ENCODE measurements around the gene ZNF202. TPM values are rescaled to one million over a fixed set of nuclear protein-coding genes. Genes with fewer than 3 reads are reported as not detected.
"Not testable (repeated sequence)": the region's sequence is repeated elsewhere in the genome, so short reads cannot be mapped to it uniquely, and the experiment has no call there.

ZNF202 gene
- total RNA-seq, 2 donors from 2014 or later, result 12.7 to 23.5 TPM

DNA sequence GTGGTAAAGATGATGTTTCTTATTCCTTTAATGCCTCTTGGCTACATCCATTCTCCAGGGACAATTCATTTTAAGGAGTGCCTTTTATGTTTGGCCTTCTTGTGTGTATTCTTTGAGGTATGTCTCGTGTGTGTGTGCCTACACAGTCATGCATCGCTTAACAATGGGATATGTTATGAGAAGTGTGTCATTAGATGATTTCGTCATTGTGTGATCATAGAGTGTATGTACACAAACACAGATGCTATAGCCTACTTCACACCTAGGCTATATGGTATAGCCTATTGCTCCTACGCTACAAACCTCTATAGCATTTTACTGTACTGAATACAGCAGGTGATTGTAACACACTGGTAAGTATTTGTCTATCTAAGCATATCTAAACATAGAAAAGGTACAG lies 23.0 kb downstream of the ZNF202 start:
- Mint-ChIP-seq H3K4me1 (ENCODE audit: low read depth in 2 of 2) (no peaks in the 10 kb centered on the region), H3K27me3 (peaks cover 27 to 43% of the 10 kb centered on the region in 2 donors), H3K36me3 (no peaks in the 10 kb centered on the region), H3K9me3 (no peaks in the 10 kb centered on the region), H3K4me3 (no peak overlapping the region), H3K27ac (no peak overlapping the region)
- no peak for ATAC-seq
- no peak for DNase-seq (ENCODE audit: low spot score)

DNA sequence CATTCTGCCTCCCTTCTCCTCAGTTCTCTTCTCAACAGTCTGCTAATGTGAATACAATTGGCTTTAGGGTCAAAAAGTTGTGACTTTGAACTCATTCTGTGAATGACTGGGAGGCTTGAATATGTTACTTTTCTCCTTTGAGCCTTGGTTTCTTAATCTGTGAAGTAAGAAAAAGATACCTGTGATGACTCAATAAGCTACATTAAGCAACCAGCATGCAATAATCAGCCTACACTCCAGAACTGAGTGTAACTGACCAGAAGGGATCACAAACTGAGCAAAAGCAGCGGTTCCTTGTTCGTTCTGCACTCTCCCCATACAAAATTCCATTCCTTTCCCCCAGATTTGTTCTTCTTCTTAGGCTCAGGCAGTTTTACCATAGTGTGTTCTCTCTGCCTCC lies 23.4 kb downstream of the ZNF202 start:
- ATAC-seq, result peak in 1 of 2 donors; percentile 48

GRCh38 chr11:123712627-123713026 lies 28.8 kb downstream of the ZNF202 start:
- H3K36me3 Mint-ChIP-seq, ATAC-seq: not testable (repeated sequence)

More for the DNA sequence above, 23.4 kb downstream of the ZNF202 start:
- no peak for DNase-seq (ENCODE audit: low spot score)
- Mint-ChIP-seq H3K36me3 (no peaks in the 10 kb centered on the region), H3K4me1 (ENCODE audit: low read depth in 2 of 2) (no peaks in the 10 kb centered on the region), H3K27me3 (peaks cover 27 to 43% of the 10 kb centered on the region in 2 donors), H3K9me3 (no peaks in the 10 kb centered on the region), H3K27ac (no peak overlapping the region), H3K4me3 (no peak overlapping the region)

DNA sequence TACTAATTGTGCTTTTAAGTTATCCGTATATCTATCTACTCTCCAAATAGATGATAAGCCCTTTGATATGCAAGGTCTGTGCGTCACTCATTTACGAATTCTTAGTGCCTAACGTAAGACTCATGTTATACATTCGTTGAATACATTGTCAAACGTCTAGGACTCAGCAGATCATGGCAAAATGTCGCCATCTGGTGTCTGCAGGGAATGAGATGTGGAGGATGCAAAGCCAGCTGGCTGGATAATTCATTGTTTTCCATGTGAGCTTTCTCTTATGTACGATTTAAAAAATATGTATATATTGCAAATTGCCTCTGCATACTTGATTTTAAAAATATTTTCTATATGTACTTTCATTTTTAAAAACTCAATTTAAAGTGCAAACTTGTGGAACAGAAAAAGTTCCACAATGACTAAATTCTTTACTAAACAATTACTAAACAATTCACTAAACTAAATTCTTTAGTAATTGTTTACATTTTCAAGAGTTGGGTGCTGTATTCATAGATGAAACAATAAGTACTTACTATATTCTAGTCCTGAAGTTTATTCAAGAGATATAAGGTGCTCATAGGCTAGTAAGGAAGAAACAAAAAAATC lies 33.8 kb downstream of the ZNF202 start:
- ATAC-seq, result no peak
- no peak overlapping the region for H3K27ac Mint-ChIP-seq

More at GRCh38 chr11:123712627-123713026, 28.8 kb downstream of the ZNF202 start:
- not testable (repeated sequence) for H3K27ac Mint-ChIP-seq; H3K4me3 Mint-ChIP-seq; H3K4me1 Mint-ChIP-seq (ENCODE audit: low read depth in 2 of 2); DNase-seq (ENCODE audit: low spot score); H3K9me3 Mint-ChIP-seq
- H3K27me3 Mint-ChIP-seq, result peaks cover 32 to 35% of the 10 kb centered on the region in 2 donors

DNA sequence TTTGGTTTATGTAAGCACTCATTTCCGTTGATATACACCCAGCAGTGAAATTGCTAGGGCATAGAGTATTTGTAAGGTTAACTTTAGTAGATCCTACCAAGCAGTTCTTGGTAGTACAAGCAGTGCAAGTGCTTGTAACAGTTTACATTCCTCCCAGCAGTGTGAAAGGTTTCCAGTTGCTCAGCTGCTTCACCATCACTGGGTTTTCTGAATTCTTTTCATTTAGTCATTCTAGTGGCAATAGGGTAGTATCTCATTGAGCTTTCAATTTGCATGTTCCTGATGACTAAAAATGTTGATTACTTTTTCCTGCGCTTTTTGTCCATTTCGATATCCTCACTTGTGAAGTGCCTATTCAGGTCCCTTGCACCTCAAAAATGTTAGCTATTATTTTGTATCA lies 34.3 kb downstream of the ZNF202 start:
- Mint-ChIP-seq H3K9me3 (no peaks in the 10 kb centered on the region), H3K27ac (no peak overlapping the region), H3K36me3 (no peaks in the 10 kb centered on the region), H3K4me3 (no peak overlapping the region), H3K4me1 (ENCODE audit: low read depth in 2 of 2) (no peaks in the 10 kb centered on the region), H3K27me3 (peaks cover 0 to 8% of the 10 kb centered on the region in 2 donors)
- ATAC-seq (no peak), DNase-seq (ENCODE audit: low spot score) (no peak)

More for the DNA sequence above, 33.8 kb downstream of the ZNF202 start:
- Mint-ChIP-seq H3K9me3 (no peaks in the 10 kb centered on the region), H3K4me1 (ENCODE audit: low read depth in 2 of 2) (no peaks in the 10 kb centered on the region), H3K27me3 (peaks cover 0 to 6% of the 10 kb centered on the region in 2 donors), H3K4me3 (no peak overlapping the region), H3K36me3 (no peaks in the 10 kb centered on the region)
- no peak for DNase-seq (ENCODE audit: low spot score)

- Mint-ChIP-seq H3K4me1 (ENCODE audit: low read depth in 2 of 2) (no peaks in the 10 kb centered on the region), H3K9me3 (no peaks in the 10 kb centered on the region), H3K27ac (peak overlapping the region in 1 of 2 donors; percentile 16), H3K36me3 (no peaks in the 10 kb centered on the region), H3K4me3 (no peak overlapping the region), H3K27me3 (peaks cover 0 to 6% of the 10 kb centered on the region in 2 donors)
- DNase-seq (ENCODE audit: low spot score) (no peak), ATAC-seq (no peak)
These were observed 37.1 kb downstream of the ZNF202 start for GRCh38 chr11:123704341-123704740.

GRCh38 chr11:123702696-123703095 lies 38.8 kb downstream of the ZNF202 start:
- H3K4me1 Mint-ChIP-seq (ENCODE audit: low read depth in 2 of 2), result no peaks in the 10 kb centered on the region
- H3K27ac Mint-ChIP-seq, result no peak overlapping the region
- H3K36me3 Mint-ChIP-seq, result no peaks in the 10 kb centered on the region
- H3K9me3 Mint-ChIP-seq, result no peaks in the 10 kb centered on the region
- H3K4me3 Mint-ChIP-seq, result no peak overlapping the region
- DNase-seq (ENCODE audit: low spot score) (no peak), ATAC-seq (no peak)
- H3K27me3 Mint-ChIP-seq, result peaks cover 10 to 13% of the 10 kb centered on the region in 2 donors

DNA sequence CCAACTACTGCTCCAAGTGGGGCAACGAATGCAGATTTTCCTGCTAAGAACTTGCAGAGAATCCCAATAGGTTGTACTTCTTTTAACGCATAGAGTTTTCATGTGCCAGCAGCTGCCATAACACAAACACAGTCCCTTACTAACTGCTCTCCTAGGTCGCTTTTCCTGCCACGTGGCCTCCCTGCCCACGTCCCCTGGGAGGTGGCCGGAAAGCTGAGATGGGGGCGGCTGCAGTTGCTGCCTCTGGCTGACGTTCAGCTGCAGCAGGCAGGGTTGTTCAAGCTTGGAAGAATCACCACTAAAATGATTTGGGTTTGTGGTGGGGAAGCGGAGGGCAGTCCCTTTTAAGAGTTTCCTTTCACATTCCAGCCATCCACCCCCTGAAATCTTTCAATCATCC lies 39.3 kb downstream of the ZNF202 start:
- H3K4me1 Mint-ChIP-seq (ENCODE audit: low read depth in 2 of 2), result no peaks in the 10 kb centered on the region
- no peak overlapping the region for H3K4me3 Mint-ChIP-seq
- no peak overlapping the region for H3K27ac Mint-ChIP-seq
- ATAC-seq (no peak), DNase-seq (ENCODE audit: low spot score) (no peak)
- no peaks in the 10 kb centered on the region for H3K9me3 Mint-ChIP-seq
- H3K36me3 Mint-ChIP-seq, result no peaks in the 10 kb centered on the region
- H3K27me3 Mint-ChIP-seq, result peaks cover 10 to 16% of the 10 kb centered on the region in 2 donors

- peaks cover 16 to 22% of the 10 kb centered on the region in 2 donors for H3K27me3 Mint-ChIP-seq
- H3K27ac Mint-ChIP-seq, result no peak overlapping the region
- ATAC-seq (no peak), DNase-seq (ENCODE audit: low spot score) (no peak)
- no peaks in the 10 kb centered on the region for H3K4me1 Mint-ChIP-seq (ENCODE audit: low read depth in 2 of 2)
- H3K36me3 Mint-ChIP-seq, result no peaks in the 10 kb centered on the region
- no peaks in the 10 kb centered on the region for H3K9me3 Mint-ChIP-seq
- H3K4me3 Mint-ChIP-seq, result no peak overlapping the region
These were observed 40.7 kb downstream of the ZNF202 start for GRCh38 chr11:123700772-123701171.

GRCh38 chr11:123698546-123699127 lies 42.8 kb downstream of the ZNF202 start:
- Mint-ChIP-seq H3K27me3 (peaks cover 19 to 22% of the 10 kb centered on the region in 2 donors), H3K9me3 (no peaks in the 10 kb centered on the region), H3K27ac (no peak overlapping the region), H3K4me3 (no peak overlapping the region), H3K4me1 (ENCODE audit: low read depth in 2 of 2) (no peaks in the 10 kb centered on the region), H3K36me3 (no peaks in the 10 kb centered on the region)
- DNase-seq (ENCODE audit: low spot score), result no peak
- peak in 1 of 2 donors; percentile 50 for ATAC-seq

- H3K4me1 Mint-ChIP-seq (ENCODE audit: low read depth in 2 of 2), result no peaks in the 10 kb centered on the region
These were observed 45.3 kb downstream of the ZNF202 start for GRCh38 chr11:123696183-123696582.

DNA sequence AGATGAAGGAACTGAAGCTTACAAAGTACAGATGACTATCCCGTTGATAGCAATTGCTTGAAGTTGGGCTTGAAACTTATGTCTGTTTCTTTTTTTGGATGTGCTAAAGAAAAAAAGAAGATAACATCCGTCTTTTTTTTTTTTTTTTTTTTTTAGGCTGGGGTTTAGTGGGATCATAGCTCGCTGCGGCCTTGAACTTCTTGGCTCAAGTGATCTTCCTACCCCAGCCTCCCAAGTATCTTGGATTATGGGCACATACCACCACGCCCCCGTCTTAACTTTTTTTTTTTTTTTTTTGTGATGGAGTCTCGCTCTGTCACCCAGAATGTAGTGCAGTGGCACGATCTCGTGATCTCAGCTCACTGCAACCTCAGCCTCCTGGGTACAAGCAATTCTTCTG lies 46.2 kb downstream of the ZNF202 start:
- no peak for ATAC-seq
- no peak for DNase-seq (ENCODE audit: low spot score)
- H3K9me3 Mint-ChIP-seq, result no peaks in the 10 kb centered on the region
- no peak overlapping the region for H3K27ac Mint-ChIP-seq
- peaks cover 24 to 39% of the 10 kb centered on the region in 2 donors for H3K27me3 Mint-ChIP-seq
- H3K4me1 Mint-ChIP-seq (ENCODE audit: low read depth in 2 of 2), result no peaks in the 10 kb centered on the region
- no peaks in the 10 kb centered on the region for H3K36me3 Mint-ChIP-seq
- H3K4me3 Mint-ChIP-seq, result no peak overlapping the region

More at GRCh38 chr11:123696183-123696582, 45.3 kb downstream of the ZNF202 start:
- H3K27me3 Mint-ChIP-seq, result peaks cover 20 to 29% of the 10 kb centered on the region in 2 donors
- H3K4me3 Mint-ChIP-seq, result no peak overlapping the region
- H3K9me3 Mint-ChIP-seq, result no peaks in the 10 kb centered on the region
- DNase-seq (ENCODE audit: low spot score) (no peak), ATAC-seq (no peak)
- H3K36me3 Mint-ChIP-seq, result no peaks in the 10 kb centered on the region
- no peak overlapping the region for H3K27ac Mint-ChIP-seq

- H3K27me3 Mint-ChIP-seq, result peaks cover 25 to 46% of the 10 kb centered on the region in 2 donors
- ATAC-seq (no peak), DNase-seq (ENCODE audit: low spot score) (no peak)
- H3K4me3 Mint-ChIP-seq, result no peak overlapping the region
- H3K36me3 Mint-ChIP-seq, result no peaks in the 10 kb centered on the region
- no peak overlapping the region for H3K27ac Mint-ChIP-seq
- no peaks in the 10 kb centered on the region for H3K9me3 Mint-ChIP-seq
- no peaks in the 10 kb centered on the region for H3K4me1 Mint-ChIP-seq (ENCODE audit: low read depth in 2 of 2)
These were observed 46.9 kb downstream of the ZNF202 start for GRCh38 chr11:123694551-123694950.

GRCh38 chr11:123692961-123693360 lies 48.5 kb downstream of the ZNF202 start:
- no peak for DNase-seq (ENCODE audit: low spot score)
- no peak for ATAC-seq
- Mint-ChIP-seq H3K4me1 (ENCODE audit: low read depth in 2 of 2) (no peaks in the 10 kb centered on the region), H3K27me3 (peaks cover 32 to 49% of the 10 kb centered on the region in 2 donors), H3K4me3 (no peak overlapping the region), H3K36me3 (no peaks in the 10 kb centered on the region), H3K9me3 (no peaks in the 10 kb centered on the region), H3K27ac (no peak overlapping the region)
